DMS53 (cell line): ENCODE data around the gene UNC13A.

ENCODE experiments used
- DNase-seq: peaks from one replicate; lab custom pipeline; 2025; lab: John Stamatoyannopoulos, UW

UNC13A gene

GRCh38 chr19:17687857-17688784 is at the start of gene UNC13A:
Gene UNC13A, minus strand, starts transcription at chr19:17688354. Its CDS starts 155 bp downstream, at chr19:17688199.
- peak; percentile 72 for DNase-seq

GRCh38 chr19:17737690-17738153 is 49.6 kb upstream of the UNC13A start:
- DNase-seq, result no peak

DNA sequence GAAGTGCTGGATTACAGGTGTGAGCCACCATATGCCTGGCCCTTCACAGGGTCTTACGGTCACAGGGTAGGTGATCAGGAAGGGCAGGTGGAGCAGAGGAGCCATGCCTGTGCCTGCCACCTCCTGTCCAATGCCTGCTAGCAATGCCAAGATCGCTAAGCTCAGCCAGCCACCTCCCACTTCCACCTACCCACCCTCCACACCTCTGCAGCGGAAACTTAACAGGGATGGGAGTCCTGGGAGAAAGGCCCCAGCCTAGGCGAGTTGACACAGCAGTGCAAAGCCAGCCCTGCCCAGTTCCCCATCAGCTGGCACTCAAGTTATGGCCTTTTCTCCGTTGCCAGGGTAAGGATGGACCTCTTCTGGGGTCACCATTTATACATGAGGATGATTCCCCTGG is 47.3 kb upstream of the UNC13A start:
- no peak for DNase-seq

- DNase-seq, result no peak
These were observed 46.0 kb upstream of the UNC13A start for GRCh38 chr19:17734146-17734545.

DNA sequence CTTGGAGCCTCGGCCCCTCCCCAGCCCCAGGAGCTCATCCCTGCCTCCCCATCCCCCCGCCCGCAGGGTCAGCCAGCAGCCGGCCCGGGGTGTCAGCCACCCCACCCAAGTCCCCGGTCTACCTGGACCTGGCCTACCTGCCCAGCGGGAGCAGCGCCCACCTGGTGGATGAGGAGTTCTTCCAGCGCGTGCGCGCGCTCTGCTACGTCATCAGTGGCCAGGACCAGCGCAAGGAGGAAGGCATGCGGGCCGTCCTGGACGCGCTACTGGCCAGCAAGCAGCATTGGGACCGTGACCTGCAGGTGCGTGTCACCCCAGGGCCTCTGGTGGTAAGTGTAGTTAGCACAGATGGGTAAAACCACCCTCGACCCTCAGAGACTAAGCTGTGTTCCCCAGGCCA is 45.0 kb upstream of the UNC13A start:
- DNase-seq, result no peak

DNA sequence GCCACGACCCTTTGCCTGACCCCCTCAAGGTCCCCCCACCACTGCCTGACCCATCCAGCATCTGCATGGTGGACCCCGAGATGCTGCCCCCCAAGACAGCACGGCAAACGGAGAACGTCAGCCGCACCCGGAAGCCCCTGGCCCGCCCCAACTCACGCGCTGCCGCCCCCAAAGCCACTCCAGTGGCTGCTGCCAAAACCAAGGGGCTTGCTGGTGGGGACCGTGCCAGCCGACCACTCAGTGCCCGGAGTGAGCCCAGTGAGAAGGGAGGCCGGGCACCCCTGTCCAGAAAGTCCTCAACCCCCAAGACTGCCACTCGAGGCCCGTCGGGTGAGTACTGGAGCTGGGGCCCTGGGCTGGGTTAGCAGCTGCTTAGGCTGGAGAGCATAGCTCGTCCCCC is 39.7 kb upstream of the UNC13A start:
- no peak for DNase-seq

DNA sequence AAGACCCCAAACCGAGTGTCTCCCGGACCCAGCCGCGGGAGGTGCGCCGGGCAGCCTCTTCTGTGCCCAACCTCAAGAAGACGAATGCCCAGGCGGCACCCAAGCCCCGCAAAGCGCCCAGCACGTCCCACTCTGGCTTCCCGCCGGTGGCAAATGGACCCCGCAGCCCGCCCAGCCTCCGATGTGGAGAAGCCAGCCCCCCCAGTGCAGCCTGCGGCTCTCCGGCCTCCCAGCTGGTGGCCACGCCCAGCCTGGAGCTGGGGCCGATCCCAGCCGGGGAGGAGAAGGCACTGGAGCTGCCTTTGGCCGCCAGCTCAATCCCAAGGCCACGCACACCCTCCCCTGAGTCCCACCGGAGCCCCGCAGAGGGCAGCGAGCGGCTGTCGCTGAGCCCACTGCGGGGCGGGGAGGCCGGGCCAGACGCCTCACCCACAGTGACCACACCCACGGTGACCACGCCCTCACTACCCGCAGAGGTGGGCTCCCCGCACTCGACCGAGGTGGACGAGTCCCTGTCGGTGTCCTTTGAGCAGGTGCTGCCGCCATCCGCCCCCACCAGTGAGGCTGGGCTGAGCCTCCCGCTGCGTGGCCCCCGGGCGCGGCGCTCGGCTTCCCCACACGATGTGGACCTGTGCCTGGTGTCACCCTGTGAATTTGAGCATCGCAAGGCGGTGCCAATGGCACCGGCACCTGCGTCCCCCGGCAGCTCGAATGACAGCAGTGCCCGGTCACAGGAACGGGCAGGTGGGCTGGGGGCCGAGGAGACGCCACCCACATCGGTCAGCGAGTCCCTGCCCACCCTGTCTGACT is 39.0 kb upstream of the UNC13A start:
- no peak for DNase-seq

- DNase-seq, result no peak
These were observed 38.1 kb upstream of the UNC13A start for GRCh38 chr19:17726136-17726741.

GRCh38 chr19:17725422-17726078 is 37.4 kb upstream of the UNC13A start:
- no peak for DNase-seq

DNA sequence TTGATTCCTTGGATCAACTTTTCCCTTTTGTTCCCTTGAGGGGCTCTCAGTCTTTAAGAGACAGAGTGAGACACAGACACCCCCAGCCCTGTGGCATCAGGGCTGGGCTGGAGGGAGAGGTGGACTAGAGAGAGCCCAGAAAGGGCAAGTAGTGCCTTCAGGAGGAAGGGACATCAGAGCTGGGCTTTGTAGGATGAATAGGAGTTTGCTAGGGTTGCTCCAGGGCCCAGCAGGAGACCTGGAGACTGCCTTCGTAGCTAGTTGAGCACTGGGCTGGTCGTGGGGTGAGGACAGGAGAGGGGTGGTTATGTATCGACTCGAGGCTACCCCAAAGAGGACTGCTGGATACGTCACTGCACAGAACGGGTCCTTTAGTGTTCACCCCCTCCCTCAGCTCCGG is 36.5 kb upstream of the UNC13A start:
- DNase-seq, result no peak

GRCh38 chr19:17722655-17723240 is 34.6 kb upstream of the UNC13A start:
- no peak for DNase-seq

GRCh38 chr19:17721821-17722220 is 33.7 kb upstream of the UNC13A start:
- no peak for DNase-seq

GRCh38 chr19:17721111-17721628 is 33.0 kb upstream of the UNC13A start:
- DNase-seq, result no peak

- DNase-seq, result no peak
These were observed 32.3 kb upstream of the UNC13A start for GRCh38 chr19:17720440-17720839.

DNA sequence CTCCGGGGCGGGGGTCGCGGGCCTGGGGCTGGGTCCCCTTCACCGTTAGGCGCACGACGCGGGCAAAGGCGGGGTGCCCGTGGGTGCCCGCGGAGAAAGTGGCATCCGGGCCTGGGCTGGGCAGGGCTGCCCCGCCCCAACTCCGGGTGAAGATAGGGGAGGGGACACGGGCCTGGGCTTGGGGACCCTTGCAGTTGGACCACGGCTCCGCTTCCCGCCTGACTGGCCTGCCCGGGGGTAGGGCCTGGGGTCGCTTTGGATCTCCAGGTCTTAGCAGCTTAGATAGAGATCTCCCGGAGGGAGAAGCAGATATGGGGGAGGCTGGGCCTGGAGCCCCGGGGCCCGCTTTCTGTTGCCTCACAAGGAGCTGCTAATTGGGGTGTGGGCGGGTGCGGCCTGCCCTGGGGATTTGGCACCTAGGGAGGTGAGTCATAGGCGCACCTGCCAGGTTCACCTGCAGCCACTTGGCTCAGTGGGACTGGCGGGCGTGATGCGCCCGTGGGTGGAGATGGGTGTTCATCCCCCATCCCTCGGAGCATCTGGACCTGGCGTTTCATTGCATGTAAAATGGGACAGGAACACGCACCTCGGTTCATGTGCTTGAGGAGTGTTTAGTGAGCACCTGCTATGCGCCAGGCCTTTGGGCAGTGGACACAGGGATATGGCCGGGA is 31.7 kb upstream of the UNC13A start:
- DNase-seq, result peak; percentile 76

GRCh38 chr19:17718947-17719711 is 31.0 kb upstream of the UNC13A start, which contains the start of gene MAP1S:
Gene MAP1S, plus strand, starts transcription at chr19:17719480. Its CDS starts 23 bp downstream, at chr19:17719503.
- DNase-seq, result peak; percentile 75

DNA sequence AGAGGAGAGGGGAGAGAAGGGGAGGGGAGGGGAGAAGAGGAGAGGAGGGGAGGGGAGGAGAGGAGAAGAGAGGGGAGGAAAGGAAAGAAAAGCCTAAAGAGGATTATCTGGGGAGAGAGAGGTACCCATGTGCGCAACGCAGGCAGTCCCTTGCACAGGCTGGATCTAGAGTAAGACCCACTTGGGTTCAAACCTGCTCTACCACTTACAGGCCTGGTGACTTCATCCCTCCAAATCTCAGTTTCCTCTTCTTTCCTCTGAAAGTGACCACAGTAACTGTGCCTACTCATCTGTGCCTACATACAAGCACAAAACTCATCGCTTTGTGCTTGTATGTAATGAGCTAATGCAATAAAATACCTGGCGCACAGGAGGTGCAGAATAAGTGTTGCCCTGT is 30.4 kb upstream of the UNC13A start:
- DNase-seq, result peak; percentile 69

GRCh38 chr19:17716309-17716929 is 28.3 kb upstream of the UNC13A start:
- no peak for DNase-seq

GRCh38 chr19:17711851-17712250 is 23.7 kb upstream of the UNC13A start:
- DNase-seq, result no peak
